Measurements from ENCODE around the gene TAX1BP3. TPM values are rescaled to one million over a fixed set of nuclear protein-coding genes. Genes with fewer than 3 reads are reported as not detected.
"Not testable (repeated sequence)": the region's sequence is repeated elsewhere in the genome, so short reads cannot be mapped to it uniquely, and the experiment has no call there.

The TAX1BP3 gene
- 91.2 and 138 TPM in 2 replicates for total RNA-seq (ENCODE audit: low replicate concordance)
- long read RNA-seq, transcript TAX1BP3-201 (4 exons, 1,377 nt): major isoform, 12 of 14 reads
- long read RNA-seq, partial matches to known transcripts: 0 of 14 reads
- long read RNA-seq, other reads (novel, unspliced or antisense): 2 of 14 reads

- Mint-ChIP-seq H3K4me1 (ENCODE audit: unreplicated experiment) (peaks cover 25% of the 10 kb centered on the region), H3K4me3 (peak within 1 kb of the TSS; percentile 98), H3K9me3 (no peaks in the 10 kb centered on the region), H3K27ac (peak within 1 kb of the TSS; percentile 98), H3K27me3 (no peaks in the 10 kb centered on the region), H3K36me3 (peaks cover 4% of the 10 kb centered on the region)
- TF ChIP-seq CTCF (conservative IDR thresholded peaks at IDR 0.05): no peak
- DNase-seq (ENCODE audit: extremely low spot score, unreplicated experiment): peak; percentile 100
Measured at GRCh38 chr17:3668279-3669084, at the start of gene TAX1BP3, which contains the start of gene EMC6. Gene TAX1BP3 (minus strand): TSS chr17:3668578. CDS start chr17:3668526, 52 bp downstream. Gene EMC6 (plus strand): TSS chr17:3668812. CDS start chr17:3669147, 335 bp downstream.

- TF ChIP-seq CTCF (conservative IDR thresholded peaks at IDR 0.05): no peak
- no peak overlapping the region for H3K4me3 Mint-ChIP-seq
- H3K36me3 Mint-ChIP-seq: peaks cover 10% of the 10 kb centered on the region
- no peak for DNase-seq (ENCODE audit: extremely low spot score, unreplicated experiment)
- no peaks in the 10 kb centered on the region for H3K27me3 Mint-ChIP-seq
- no peaks in the 10 kb centered on the region for H3K9me3 Mint-ChIP-seq
- no peaks in the 10 kb centered on the region for H3K4me1 Mint-ChIP-seq (ENCODE audit: unreplicated experiment)
- no peak overlapping the region for H3K27ac Mint-ChIP-seq
Measured at GRCh38 chr17:3715296-3715695, 46.9 kb upstream of the TAX1BP3 start.

- DNase-seq (ENCODE audit: extremely low spot score, unreplicated experiment): no peak
- H3K36me3 Mint-ChIP-seq: peaks cover 10% of the 10 kb centered on the region
- no peak overlapping the region for H3K27ac Mint-ChIP-seq
- no peaks in the 10 kb centered on the region for H3K9me3 Mint-ChIP-seq
- H3K4me1 Mint-ChIP-seq (ENCODE audit: unreplicated experiment): no peaks in the 10 kb centered on the region
- H3K4me3 Mint-ChIP-seq: no peak overlapping the region
- no peaks in the 10 kb centered on the region for H3K27me3 Mint-ChIP-seq
- no peak for TF ChIP-seq CTCF (conservative IDR thresholded peaks at IDR 0.05)
Measured at GRCh38 chr17:3712811-3713463, 44.6 kb upstream of the TAX1BP3 start.

GRCh38 chr17:3710951-3711383 is 42.6 kb upstream of the TAX1BP3 start:
- Mint-ChIP-seq H3K4me1 (ENCODE audit: unreplicated experiment) (no peaks in the 10 kb centered on the region), H3K36me3 (peaks cover 6% of the 10 kb centered on the region), H3K9me3 (no peaks in the 10 kb centered on the region), H3K4me3 (no peak overlapping the region), H3K27me3 (no peaks in the 10 kb centered on the region), H3K27ac (no peak overlapping the region)
- DNase-seq (ENCODE audit: extremely low spot score, unreplicated experiment): no peak
- TF ChIP-seq CTCF (conservative IDR thresholded peaks at IDR 0.05): no peak

- H3K36me3 Mint-ChIP-seq: no peaks in the 10 kb centered on the region
- no peak overlapping the region for H3K4me3 Mint-ChIP-seq
- H3K27ac Mint-ChIP-seq: no peak overlapping the region
- no peak for DNase-seq (ENCODE audit: extremely low spot score, unreplicated experiment)
- H3K9me3 Mint-ChIP-seq: no peaks in the 10 kb centered on the region
- no peaks in the 10 kb centered on the region for H3K27me3 Mint-ChIP-seq
- no peak for TF ChIP-seq CTCF (conservative IDR thresholded peaks at IDR 0.05)
- no peaks in the 10 kb centered on the region for H3K4me1 Mint-ChIP-seq (ENCODE audit: unreplicated experiment)
Measured at GRCh38 chr17:3708366-3708765, 40.0 kb upstream of the TAX1BP3 start.

GRCh38 chr17:3705718-3705984 is 37.3 kb upstream of the TAX1BP3 start:
- not testable (repeated sequence) for H3K27me3 Mint-ChIP-seq; H3K27ac Mint-ChIP-seq; H3K9me3 Mint-ChIP-seq; H3K4me1 Mint-ChIP-seq (ENCODE audit: unreplicated experiment); DNase-seq (ENCODE audit: extremely low spot score, unreplicated experiment); H3K36me3 Mint-ChIP-seq; H3K4me3 Mint-ChIP-seq

All from type B pancreatic cell (in vitro differentiated cells).